Transverse colon (tissue), 4 donors: ENCODE data around the gene TNRC6A. TPM values are rescaled to one million over a fixed set of nuclear protein-coding genes. Genes with fewer than 3 reads are reported as not detected.

Source experiments
- DNase-seq: peaks from one replicate; pipeline ENCODE4 v3.0.0-alpha.2; 2019
- H3K27ac ChIP-seq, 4 donors: fragments of 200-600 bp; sonication (generic); 2 replicates each; pipeline ENCODE4 v1.5.1; 2016 to 2018; ENCODE audit warnings: inconsistent platforms in 4 of 4
- H3K27me3 ChIP-seq: fragments of 200-600 bp; sonication (generic); 2 replicates; pipeline ENCODE4 v1.5.1; 2017; ENCODE audit warnings: inconsistent platforms
- H3K36me3 ChIP-seq, 4 donors: fragments of 200-600 bp; sonication (generic); 2 replicates each; pipeline ENCODE4 v1.5.1; 2017 to 2019; ENCODE audit warnings: inconsistent platforms in 4 of 4
- H3K4me1 ChIP-seq, 4 donors: fragments of 200-600 bp; sonication (generic); 2 replicates each; pipeline ENCODE4 v1.5.1; 2017 to 2020; ENCODE audit warnings: inconsistent platforms in 4 of 4
- H3K4me3 ChIP-seq, 4 donors: fragments of 200-600 bp; sonication (generic); 1 replicate in 1 of 4; 2 replicates in 3 of 4; pipeline versions ENCODE4 v1.5.1 to v1.6.1; 2017 to 2019; ENCODE audit warnings: inconsistent platforms in 4 of 4
- H3K9me3 ChIP-seq, 2 donors: fragments of 200-600 bp; sonication (generic); 2 replicates each; pipeline ENCODE4 v1.5.1; 2017 to 2019; ENCODE audit warnings: inconsistent platforms in 2 of 2
- CTCF ChIP-seq, 5 experiments: fragments of 200-600 bp in 3 of 5; fragments of 450-650 bp in 2 of 5; sonication (generic) in 3 of 5; IDR thresholded peaks; 1 replicate in 2 of 5; 2 replicates in 3 of 5; pipeline ENCODE4 v1.5.1; 2016 to 2017; ENCODE audit warnings: antibody characterized with exemption in 5 of 5, inconsistent platforms in 3 of 5, mild to moderate bottlenecking in 2 of 5, moderate library complexity in 1 of 5
- EP300 ChIP-seq: sonication (generic); formaldehyde crosslinking; IDR thresholded peaks from one replicate; pipeline ENCODE4 v1.6.1; 2017; ENCODE audit warnings: antibody characterized with exemption, low read depth
- POLR2A ChIP-seq: fragments of 450-650 bp; IDR thresholded peaks from one replicate; pipeline ENCODE4 v1.6.1; 2016; ENCODE audit warnings: antibody characterized with exemption, mild to moderate bottlenecking, moderate library complexity
- POLR2AphosphoS5 ChIP-seq, 3 donors: sonication (generic); formaldehyde crosslinking; IDR thresholded peaks; one replicate each; pipeline ENCODE4 v1.6.1; 2016; ENCODE audit warnings: antibody characterized with exemption in 3 of 3
- WGBS, 2 donors: methylation state at CpG; one replicate each; pipeline ENCODE4 v1.1.5; 2018; ENCODE audit warnings: low coverage in 1 of 2; 5-methylcytosine and 5-hydroxymethylcytosine counted together
- in situ Hi-C, 4 donors: fragments of 200-750 bp; cut with MboI; loops; one replicate each; pipeline versions ENCODE4 v1.15.0 to v1.15.1; 2017; ENCODE audit warnings: low sequenced_read_pairs in 3 of 4, low pct_ligation_motif_present in 1 of 4, low pct_unique_long_range_greater_than_20kb in 1 of 4
- intact Hi-C: fragments of 100-400 bp; cut with DNase I; formaldehyde crosslinking; loops from one replicate; pipeline ENCODE4 v1.15.1; 2023; ENCODE audit warnings: low total_unique reads
- total RNA-seq, 4 donors: library from RNA; depleted of rRNA; stranded (reverse); fragments of >200 nt; gene quantifications; one replicate each; pipeline ENCODE4 v1.1.0, GENCODE V29; 2016

TNRC6A gene
- 10 to 100 TPM; 48.2 to 77.2 (median 54.8) TPM for total RNA-seq

GRCh38 chr16:24729243-24729950 is at the start of gene TNRC6A:
TSS of gene TNRC6A (plus strand) at chr16:24729651. CDS start at chr16:24729842, 191 bp downstream.
- peak within 1 kb of the TSS; percentile 95 to 97 (median 96) for H3K27ac ChIP-seq
- H3K4me1 ChIP-seq: peaks cover 0 to 42% (median 27%) of the 10 kb centered on the region in 4 donors
- peak within 1 kb of the TSS; percentile 78 to 95 (median 84) for H3K4me3 ChIP-seq
- WGBS, 2 donors: 0 to 11% methylated on average over 4 to 59 of the region's 78 CpGs
- H3K36me3 ChIP-seq: no peaks in the 10 kb centered on the region
- intact Hi-C loops (no loop called here), in situ Hi-C loops (no loop called here)
- H3K9me3 ChIP-seq: no peaks in the 10 kb centered on the region
- TF ChIP-seq CTCF (IDR thresholded peaks at IDR 0.05): no peak
- peak; percentile 77 for TF ChIP-seq POLR2A
- TF ChIP-seq POLR2AphosphoS5 (IDR thresholded peaks at IDR 0.05): peak; percentile 42 to 84 (median 78)
- no peaks in the 10 kb centered on the region for H3K27me3 ChIP-seq
- DNase-seq: peak; percentile 90

GRCh38 chr16:24681793-24682192 is 47.7 kb upstream of the TNRC6A start:
- in situ Hi-C loops (no loop called here), intact Hi-C loops (no loop called here)
- Histone ChIP-seq H3K9me3 (no peaks in the 10 kb centered on the region), H3K27ac (no peak overlapping the region), H3K4me3 (no peak overlapping the region), H3K4me1 (peaks cover 0 to 10% (median 5%) of the 10 kb centered on the region in 4 donors), H3K36me3 (no peaks in the 10 kb centered on the region), H3K27me3 (no peaks in the 10 kb centered on the region)
- DNase-seq: no peak
- 55 to 69% methylated on average over 6 of the region's 6 CpGs for WGBS, 2 donors
- TF ChIP-seq POLR2AphosphoS5 (IDR thresholded peaks at IDR 0.05) (no peak), CTCF (IDR thresholded peaks at IDR 0.05) (no peak), POLR2A (no peak), EP300 (no peak)

GRCh38 chr16:24683250-24683649 is 46.2 kb upstream of the TNRC6A start:
- no peak for DNase-seq
- Histone ChIP-seq H3K9me3 (no peaks in the 10 kb centered on the region), H3K27ac (no peak overlapping the region), H3K27me3 (no peaks in the 10 kb centered on the region), H3K4me3 (no peak overlapping the region), H3K36me3 (no peaks in the 10 kb centered on the region), H3K4me1 (peaks cover 0 to 10% (median 5%) of the 10 kb centered on the region in 4 donors)
- WGBS, 2 donors: 93% methylated on average over 4 of the region's 4 CpGs; no CpG with 5 or more reads in 1 of the 2 donors
- in situ Hi-C loops (no loop called here), intact Hi-C loops (no loop called here)
- TF ChIP-seq POLR2A (no peak), CTCF (IDR thresholded peaks at IDR 0.05) (no peak), POLR2AphosphoS5 (IDR thresholded peaks at IDR 0.05) (no peak)

GRCh38 chr16:24683847-24684493 is 45.5 kb upstream of the TNRC6A start:
- Histone ChIP-seq H3K4me3 (no peak overlapping the region), H3K27me3 (no peaks in the 10 kb centered on the region), H3K36me3 (no peaks in the 10 kb centered on the region), H3K27ac (no peak overlapping the region), H3K4me1 (peaks cover 0 to 10% (median 5%) of the 10 kb centered on the region in 4 donors), H3K9me3 (no peaks in the 10 kb centered on the region)
- no peak for DNase-seq
- 84 to 86% methylated on average over 5 of the region's 5 CpGs for WGBS, 2 donors
- in situ Hi-C loops: no loop called here
- intact Hi-C loops: no loop called here
- TF ChIP-seq POLR2A: no peak
- no peak for TF ChIP-seq CTCF (IDR thresholded peaks at IDR 0.05)
- no peak for TF ChIP-seq POLR2AphosphoS5 (IDR thresholded peaks at IDR 0.05)
- no peak for TF ChIP-seq EP300
